ENCODE results near the gene TSHR.

GRCh38 chr14:81055971-81056370 lies 100.5 kb downstream of the TSHR start:
- TF ChIP-seq CTCF (IDR thresholded peaks at IDR 0.05): no peak
- TF ChIP-seq EP300 (IDR thresholded peaks at IDR 0.05): no peak
- TF ChIP-seq POLR2A (IDR thresholded peaks at IDR 0.05): no peak
